A172 (cell line): ENCODE data around the gene RBM43. TPM values are rescaled to one million over a fixed set of nuclear protein-coding genes. Genes with fewer than 3 reads are reported as not detected.

Source experiments
- DNase-seq: peaks from one replicate; pipeline ENCODE4 v3.0.0-alpha.2; 2015; ENCODE audit warnings: low spot score
- total RNA-seq: library from RNA; depleted of rRNA; stranded (reverse); fragments of >200 nt; shearing (Covaris generic); gene quantifications from 2 replicates; pipeline ENCODE4 v1.2.3, GENCODE V29; 2014; rRNA removed

The RBM43 gene
- total RNA-seq, 1 experiment from 2014 or later, result 2.8 TPM

- no peak for DNase-seq
Observed at GRCh38 chr2:151230627-151231140, 31.0 kb downstream of the RBM43 start.

- DNase-seq, result no peak
Observed at GRCh38 chr2:151228847-151229512, 32.7 kb downstream of the RBM43 start.

GRCh38 chr2:151217343-151217742, 44.3 kb downstream of the RBM43 start:
- DNase-seq, result no peak

GRCh38 chr2:151207100-151207499, 54.6 kb downstream of the RBM43 start:
- DNase-seq, result no peak

GRCh38 chr2:151206446-151206968, 55.2 kb downstream of the RBM43 start:
- DNase-seq, result no peak

- DNase-seq, result no peak
Observed at GRCh38 chr2:151205571-151205970, 56.1 kb downstream of the RBM43 start.

- no peak for DNase-seq
Observed at GRCh38 chr2:151204756-151205155, 56.9 kb downstream of the RBM43 start.

- no peak for DNase-seq
Observed at GRCh38 chr2:151200844-151201243, 60.8 kb downstream of the RBM43 start.

GRCh38 chr2:151200277-151200676, 61.4 kb downstream of the RBM43 start:
- no peak for DNase-seq

GRCh38 chr2:151198645-151199044, 63.0 kb downstream of the RBM43 start:
- peak; percentile 7 for DNase-seq

Other genes starting within 250 kb of the RBM43 start
- gene NMI, start 27.8 kb upstream of the RBM43 start, total RNA-seq, result 20.0 and 27.1 TPM in 2 replicates
- 0.21 and 2.0 TPM in 2 replicates for gene TNFAIP6, start 95.7 kb upstream of the RBM43 start, total RNA-seq
- 48.6 and 64.2 TPM in 2 replicates for gene RIF1, start 148.0 kb upstream of the RBM43 start, total RNA-seq